GM18505 (cell line): ENCODE data around the gene LHFPL3.

Experiments used
- ATAC-seq: cut with Tn5 transposase; IDR thresholded peaks from one replicate; pipeline ENCODE4 v1.9.1; 2021; ENCODE audit not compliant: unreplicated experiment
- POLR2A ChIP-seq: IDR thresholded peaks from 4 replicates; pipeline ENCODE4 v1.6.1; 2011; ENCODE audit warnings: borderline replicate concordance; ENCODE audit not compliant: insufficient read depth, insufficient read length; ENCODE audit errors: extremely low read depth

LHFPL3 gene

DNA sequence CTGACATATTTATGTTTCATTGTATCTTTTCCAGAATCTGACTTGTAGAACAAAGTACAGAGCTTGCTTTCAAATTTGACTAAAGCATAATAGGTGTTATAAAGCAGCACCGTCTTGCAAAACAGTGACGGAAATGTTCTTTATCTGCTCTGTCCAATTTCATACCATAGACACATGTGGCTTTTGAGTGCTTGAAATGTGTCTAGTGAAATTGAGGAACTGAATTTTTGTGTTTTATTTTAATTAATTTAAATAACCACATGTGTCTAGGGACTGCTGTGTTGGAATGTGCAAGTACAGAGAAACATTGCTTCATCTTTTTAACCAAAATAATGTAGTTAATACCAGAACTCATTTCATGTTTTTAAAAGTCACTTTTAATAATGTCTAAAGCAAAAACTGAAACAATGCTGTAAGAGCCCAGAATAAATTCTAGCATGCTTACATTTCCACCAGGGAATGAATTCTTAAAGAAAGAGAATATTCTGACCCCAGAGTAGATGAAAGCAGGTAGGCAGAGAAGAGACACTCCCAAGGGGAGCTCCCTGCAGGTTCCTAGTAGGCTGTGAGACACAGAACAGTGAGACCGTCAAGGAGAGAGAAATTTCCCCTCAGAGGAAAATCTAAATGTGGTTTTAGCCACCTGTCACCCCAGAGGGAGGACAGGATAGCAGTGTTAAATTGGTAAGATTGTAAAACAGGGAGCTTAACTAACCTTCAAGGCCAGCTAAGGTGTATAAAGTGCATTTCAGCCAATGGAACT, 510.3 kb downstream of the LHFPL3 start:
- no peak for TF ChIP-seq POLR2A
- no peak for ATAC-seq

DNA sequence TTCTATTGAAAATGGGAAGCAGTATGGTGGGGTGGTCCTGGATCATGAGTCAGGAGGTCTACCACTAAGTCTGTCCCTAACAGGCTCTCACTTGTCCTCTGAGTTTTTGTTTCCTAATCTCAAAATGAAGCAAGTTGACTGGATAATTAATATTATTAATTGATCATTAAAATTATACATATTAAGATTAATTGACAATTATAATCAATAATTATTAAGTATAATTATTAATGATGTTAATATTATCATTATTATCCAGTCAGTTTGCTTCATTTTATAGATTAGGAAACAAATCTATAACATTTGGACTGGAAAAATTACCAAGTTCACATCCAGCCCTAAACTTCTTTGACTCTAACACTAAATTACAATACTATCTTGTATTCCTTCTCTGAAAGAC, 511.4 kb downstream of the LHFPL3 start:
- no peak for ATAC-seq

DNA sequence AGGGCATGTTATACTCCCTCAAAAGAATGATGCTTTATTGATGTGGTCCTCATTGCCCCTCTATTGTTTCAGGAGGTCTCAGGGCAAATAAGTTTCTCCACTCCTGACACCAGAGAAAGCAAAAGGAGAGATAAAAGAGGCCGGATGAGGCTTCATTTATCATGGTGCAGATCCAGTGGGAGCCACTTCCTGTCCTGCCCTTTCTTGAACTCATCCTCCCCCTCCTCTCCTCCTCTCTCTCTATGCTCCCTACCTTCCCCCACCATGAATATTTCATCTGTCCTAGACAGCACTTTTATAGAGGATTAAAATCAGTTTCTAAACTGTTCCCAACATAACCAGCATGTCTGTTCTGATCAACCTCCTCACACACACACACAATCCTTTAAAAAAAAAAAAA, 513.4 kb downstream of the LHFPL3 start:
- no peak for TF ChIP-seq POLR2A
- no peak for ATAC-seq

More for the DNA sequence above, 511.4 kb downstream of the LHFPL3 start:
- TF ChIP-seq POLR2A = no peak

DNA sequence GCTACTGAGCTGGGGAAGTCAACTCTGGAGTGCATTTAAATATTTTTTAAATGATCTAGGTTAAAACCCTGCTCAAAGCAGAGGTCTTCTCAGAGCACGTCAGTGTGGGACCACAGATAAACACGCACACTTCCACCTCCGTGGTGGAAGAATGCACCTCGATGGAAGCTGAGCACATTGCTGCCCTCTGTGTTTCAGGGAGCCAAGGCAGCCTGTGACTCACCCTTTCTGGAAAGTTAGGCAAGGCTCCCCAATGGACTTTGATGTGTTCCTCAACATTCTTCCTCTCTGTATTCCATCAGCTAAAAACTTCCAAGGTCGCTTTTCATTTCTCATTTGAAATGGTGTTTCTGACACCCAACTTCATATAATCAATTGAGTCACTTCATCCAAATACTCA, 514.8 kb downstream of the LHFPL3 start:
- no peak for ATAC-seq
- no peak for TF ChIP-seq POLR2A

DNA sequence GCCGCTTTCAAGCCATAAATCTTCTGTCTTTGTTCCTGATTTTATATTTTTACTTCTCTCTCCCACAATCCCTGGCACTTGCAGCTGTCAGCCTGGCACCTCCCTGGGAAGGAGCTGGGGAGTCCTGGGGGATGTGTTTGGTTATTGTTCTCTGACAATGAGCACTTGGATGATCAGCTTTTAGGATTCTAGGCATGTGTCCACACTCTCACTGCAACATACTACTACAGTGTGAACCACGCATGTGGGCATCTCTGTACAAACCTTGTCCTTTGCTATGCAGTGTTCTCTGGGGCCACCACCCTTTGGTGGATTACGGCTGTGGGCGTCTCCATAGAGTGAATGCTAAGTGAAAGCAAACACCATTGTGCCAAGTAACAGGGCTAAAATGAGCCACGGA, 517.2 kb downstream of the LHFPL3 start:
- no peak for ATAC-seq
- no peak for TF ChIP-seq POLR2A

DNA sequence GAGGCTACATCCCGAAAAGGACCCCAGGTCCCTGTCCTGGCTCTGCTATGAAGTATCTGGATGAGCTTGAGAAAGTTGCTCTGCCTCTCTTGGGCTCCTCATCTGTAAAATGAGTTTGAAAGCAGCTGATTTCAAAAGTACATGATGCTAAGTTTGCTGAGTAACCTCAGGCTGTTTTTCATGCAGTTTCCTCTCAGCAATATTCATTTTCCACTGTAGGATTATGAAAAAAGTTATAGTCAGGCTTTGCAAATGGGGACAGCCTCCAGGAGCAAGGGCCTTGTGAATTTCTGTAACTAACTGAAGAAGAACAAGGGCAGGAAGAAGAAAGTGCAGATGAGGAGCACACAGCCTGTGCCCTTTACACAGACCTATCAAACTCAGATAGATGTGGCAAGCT, 518.3 kb downstream of the LHFPL3 start:
- ATAC-seq = no peak
- TF ChIP-seq POLR2A = no peak

DNA sequence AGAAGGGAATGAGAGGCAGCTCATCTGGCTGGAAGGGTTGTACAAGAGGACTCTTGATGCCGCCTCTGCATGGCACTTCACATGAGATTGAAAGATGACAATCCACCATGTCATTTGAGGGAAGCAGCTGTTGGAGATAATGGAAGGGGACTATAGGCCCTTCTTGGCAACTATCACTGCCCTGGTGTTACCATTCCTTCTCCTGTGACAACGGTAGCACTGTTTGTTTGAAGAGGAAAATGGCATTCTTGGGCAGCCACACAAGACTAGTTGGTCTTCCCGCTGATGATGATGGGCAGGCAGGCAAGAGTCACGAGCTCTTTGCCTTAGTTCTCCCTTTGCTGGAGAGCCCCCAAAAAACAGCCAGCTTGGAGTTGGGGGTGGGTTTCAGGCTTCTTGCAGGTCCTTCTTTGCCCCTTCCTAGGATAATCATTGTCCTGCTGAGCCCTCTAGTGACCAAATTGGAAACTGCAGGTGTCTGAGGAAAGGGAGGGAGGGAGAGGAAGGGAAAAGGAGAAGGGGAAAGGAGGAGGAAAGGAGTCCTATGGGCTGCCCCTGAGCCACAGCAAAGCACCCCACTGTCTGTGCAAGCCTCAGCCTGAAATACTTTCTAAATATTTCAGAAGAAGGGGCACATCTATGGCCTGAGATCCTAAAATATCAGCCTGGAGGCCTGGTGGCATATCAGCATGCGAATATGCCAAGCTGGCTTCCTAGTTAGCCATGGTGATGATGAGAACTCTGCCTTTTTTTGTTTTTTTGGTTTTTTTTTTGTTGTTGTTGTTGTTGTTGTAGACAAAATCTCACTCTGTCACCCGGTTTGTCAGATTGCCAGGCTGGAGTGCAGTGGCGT, 520.0 kb downstream of the LHFPL3 start:
- ATAC-seq = no peak
- no peak for TF ChIP-seq POLR2A

DNA sequence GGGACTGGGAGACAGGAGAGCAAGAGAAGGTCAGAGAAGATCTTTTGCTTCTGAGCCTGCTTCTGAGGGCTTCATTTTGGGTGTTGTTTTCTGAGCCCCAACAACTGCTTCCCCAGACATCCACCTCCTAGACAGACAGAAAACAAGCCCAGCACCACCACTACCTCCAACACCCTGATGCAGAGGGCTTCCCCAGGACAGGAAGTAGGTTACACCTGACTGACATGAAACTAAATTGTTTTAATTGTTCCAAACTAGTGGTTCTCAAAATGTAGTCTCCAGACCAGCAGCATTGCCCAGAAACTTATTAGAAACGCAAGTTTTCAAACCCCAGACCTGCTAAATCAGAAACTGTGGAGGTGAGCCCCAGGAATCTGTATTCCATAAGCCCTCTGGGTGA, 522.0 kb downstream of the LHFPL3 start:
- TF ChIP-seq POLR2A = no peak
- ATAC-seq = no peak

DNA sequence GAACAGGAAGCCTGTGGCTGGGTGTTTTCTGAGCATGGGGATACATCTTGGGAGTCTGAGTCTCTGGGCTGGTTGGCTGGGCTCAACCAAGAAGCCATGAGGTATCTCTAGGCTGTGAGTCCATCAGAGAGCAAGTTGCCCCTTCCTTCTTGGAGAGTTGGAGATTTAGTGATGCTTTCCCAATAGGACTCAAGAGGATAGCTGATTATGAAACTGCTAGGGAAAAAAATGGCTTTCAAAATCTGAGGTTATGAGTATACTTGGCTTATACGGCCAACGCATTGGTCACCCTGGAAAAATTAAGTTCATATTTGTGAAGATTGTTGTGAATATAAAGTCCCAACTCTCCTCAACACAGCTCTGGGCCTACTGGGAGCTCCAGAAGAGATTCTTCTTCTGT, 522.9 kb downstream of the LHFPL3 start:
- no peak for TF ChIP-seq POLR2A
- ATAC-seq = no peak

DNA sequence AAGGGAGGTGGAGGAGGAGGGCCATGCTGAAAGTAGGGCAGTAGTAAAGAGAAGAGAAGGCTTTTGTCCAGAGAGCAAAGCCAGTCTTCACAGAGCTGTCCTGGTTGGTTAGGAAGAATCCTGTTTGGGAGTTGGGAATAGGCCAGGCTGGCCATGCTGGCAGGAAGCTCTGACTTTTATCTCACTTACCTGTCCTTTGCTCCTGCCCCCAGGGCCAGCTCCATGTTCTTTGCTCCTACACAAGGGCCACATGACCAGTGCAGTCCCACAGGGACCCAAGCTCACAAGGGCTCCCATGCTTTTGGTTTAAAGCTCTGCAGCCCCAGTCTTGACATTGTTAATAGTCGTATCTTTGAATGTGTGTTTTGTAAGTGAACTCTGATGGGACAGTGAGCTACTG, 524.0 kb downstream of the LHFPL3 start:
- ATAC-seq = no peak
- TF ChIP-seq POLR2A = no peak

DNA sequence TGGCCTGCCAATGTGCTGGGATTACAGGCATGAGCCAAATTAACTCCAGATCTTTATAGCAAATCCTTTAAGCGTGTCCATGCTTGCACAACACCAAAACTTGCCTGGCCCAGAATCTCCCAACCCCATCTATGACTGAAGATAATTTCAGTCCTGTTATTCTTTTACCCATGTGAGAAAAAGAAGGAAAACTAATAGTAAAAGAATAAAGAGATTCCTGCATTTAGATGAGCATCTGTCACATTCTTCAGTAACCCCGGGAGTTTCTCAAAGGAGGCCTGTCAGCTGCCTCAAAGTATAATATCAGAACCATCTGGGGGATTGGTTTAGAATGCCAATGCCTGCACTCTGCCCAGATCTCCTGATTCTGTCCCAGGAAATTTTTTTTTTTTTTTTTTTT, 527.5 kb downstream of the LHFPL3 start:
- ATAC-seq = no peak
- TF ChIP-seq POLR2A = no peak

DNA sequence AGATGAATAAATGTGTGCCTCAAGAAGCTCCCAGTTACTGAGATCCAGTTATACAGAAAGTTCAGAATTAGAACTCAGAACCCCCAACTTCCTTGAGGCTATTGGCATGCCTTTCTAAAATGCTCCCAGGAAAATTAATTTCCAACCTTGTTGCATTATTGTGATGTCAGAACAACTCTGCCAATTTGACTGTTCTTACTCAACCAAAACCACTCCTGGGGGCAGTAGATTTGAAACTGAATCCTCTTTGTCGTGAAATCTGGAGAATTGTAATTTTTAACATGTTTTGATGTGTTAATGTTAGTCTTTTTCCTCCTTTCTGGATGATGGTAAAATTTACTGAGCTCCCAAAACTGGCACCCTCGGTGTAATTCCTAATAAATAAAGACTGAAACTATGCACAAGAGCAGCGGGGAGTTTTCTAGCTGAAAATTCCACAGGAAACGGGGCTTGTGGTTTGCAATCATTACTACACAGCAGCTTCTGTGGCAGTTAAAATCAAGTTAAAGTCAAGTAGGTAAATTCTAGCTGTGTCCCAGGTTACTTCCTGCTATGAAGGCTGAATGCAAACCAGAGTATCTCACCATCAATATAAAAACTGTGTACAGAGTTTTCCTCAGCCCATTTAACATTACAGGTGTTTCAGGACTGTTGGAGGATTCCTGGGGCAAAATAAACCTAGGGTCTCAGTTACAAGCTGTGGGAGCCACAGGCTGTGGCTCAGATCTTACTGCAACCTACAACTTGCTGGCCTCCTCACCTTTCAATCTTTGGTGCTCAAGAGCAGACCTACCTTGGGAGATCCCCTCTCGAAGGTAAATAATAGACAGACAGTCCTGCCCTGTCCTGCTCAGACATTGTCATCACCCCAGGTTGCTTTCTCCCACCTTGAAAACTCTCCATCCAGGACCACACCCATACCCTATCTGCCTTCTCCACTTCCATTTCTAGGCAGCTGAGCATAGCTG, 529.3 kb downstream of the LHFPL3 start:
- no peak for TF ChIP-seq POLR2A
- ATAC-seq = no peak
